Ecto neural progenitor cell (in vitro differentiated cells): ENCODE measurements around the gene ARHGEF39.
"Not testable (repeated sequence)": the region's sequence is repeated elsewhere in the genome, so short reads cannot be mapped to it uniquely, and the experiment has no call there.

Experiments
- DNase-seq: peaks from one replicate; pipeline ENCODE4 v3.0.0-alpha.2; 2018; ENCODE audit warnings: low spot score

ARHGEF39 gene

GRCh38 chr9:35650341-35651158 is 14.4 kb downstream of the ARHGEF39 start, which contains the start of gene SIT1:
TSS of gene SIT1 (minus strand) at chr9:35650931. CDS start at chr9:35650853, 78 bp downstream.
- DNase-seq = no peak

- no peak for DNase-seq
Observed at GRCh38 chr9:35649431-35650340, 15.3 kb downstream of the ARHGEF39 start.

GRCh38 chr9:35646533-35647265 is 18.3 kb downstream of the ARHGEF39 start:
- DNase-seq = peak; percentile 95

DNA sequence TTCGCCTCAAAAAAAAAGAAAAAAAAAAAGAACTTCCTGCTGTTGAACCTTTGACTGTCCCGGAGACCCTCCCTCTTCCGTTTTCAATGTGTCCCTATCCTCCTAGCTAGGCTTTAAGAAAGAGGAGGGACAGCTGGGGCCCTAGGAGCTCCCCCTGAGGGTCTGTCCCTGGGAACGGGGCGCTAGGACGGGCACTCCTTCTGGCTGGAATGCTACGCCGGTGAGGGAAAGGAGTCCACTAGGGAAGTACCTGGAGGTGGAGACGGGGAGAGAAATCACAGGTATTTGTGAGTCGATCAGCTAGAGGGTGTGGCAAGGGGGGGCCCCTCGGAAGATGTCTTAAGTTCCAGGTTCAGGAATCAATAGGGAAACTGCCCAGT is 18.9 kb downstream of the ARHGEF39 start:
- peak; percentile 73 for DNase-seq

- DNase-seq = not testable (repeated sequence)
Observed at GRCh38 chr9:35645736-35646135, 19.3 kb downstream of the ARHGEF39 start.

DNA sequence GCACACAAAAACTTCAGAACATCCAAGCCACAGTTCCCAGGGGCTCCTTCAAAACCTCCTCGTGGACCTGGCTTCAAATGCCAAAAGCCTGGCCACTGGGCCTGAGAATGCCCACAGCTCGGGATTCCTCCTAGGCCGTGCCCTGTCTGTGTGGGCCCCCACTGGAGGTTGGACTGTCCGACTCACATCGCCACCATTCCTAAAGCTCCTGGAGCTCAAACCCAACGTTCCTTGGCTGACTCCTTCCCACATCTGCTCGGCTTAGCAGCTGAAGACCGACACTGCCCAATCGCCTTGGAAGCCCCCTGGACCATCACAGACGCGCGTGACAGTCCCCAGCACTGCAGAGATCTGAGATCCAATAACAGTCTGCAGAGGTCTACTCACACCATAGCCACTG is 21.9 kb downstream of the ARHGEF39 start:
- no peak for DNase-seq

- not testable (repeated sequence) for DNase-seq
Observed at GRCh38 chr9:35641478-35641877, 23.5 kb downstream of the ARHGEF39 start.

DNA sequence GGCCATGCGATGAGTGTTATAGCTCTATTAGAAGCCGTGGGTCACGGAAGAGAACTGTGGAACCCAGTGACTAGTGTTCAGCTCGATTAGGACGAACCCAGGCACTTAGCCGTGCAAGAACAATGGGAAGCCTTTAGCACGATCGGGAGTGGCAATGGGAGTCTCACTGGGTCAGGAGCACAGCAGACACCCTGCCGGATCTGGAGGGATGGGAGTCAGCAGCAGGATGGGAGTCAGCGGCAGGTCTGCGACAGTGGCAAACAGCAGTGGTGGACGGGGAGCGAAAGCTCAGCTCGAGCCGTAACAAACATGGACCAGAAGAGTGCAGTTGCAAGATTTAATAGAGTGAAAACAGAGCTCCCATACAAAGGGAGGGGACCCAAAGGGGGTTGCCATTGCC is 24.6 kb downstream of the ARHGEF39 start:
- DNase-seq = not testable (repeated sequence)

DNA sequence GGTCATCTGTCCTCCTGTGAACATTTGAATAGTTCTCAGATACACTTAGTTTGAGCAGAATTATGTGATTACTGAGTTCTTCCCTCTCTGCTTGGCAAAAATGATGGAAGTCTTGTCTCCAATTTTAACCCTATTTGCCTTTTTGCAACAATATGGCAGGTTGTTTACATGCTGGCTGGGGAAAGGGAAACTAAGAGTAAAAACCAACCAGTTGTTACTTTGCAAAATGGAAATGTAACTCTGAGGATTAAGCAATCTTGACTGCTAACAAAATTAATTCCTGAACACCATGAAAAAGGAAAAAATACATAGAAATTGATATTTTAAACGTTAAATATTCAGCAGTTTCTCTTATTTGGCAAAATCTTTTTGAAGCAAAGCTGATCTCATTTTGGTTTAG is 25.4 kb downstream of the ARHGEF39 start:
- DNase-seq = no peak

DNA sequence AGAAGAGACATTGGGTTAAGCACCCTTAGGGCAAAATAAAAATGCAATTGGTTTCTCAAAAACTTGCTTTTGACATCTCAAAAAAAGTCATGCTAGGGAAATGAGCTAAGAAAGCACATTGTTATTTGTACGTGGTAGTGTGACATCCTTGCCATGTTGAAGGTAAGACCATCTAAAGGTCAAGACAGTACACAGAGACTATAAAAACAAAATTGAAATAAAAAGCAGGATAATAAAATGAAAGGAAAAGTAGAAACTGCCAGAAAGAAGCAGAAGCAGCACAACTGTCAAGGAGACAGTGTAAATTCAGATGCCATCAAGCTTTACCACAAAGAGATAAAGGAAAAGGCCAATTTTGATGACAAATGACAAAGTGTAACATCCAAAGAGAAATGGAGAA is 25.8 kb downstream of the ARHGEF39 start:
- not testable (repeated sequence) for DNase-seq

DNA sequence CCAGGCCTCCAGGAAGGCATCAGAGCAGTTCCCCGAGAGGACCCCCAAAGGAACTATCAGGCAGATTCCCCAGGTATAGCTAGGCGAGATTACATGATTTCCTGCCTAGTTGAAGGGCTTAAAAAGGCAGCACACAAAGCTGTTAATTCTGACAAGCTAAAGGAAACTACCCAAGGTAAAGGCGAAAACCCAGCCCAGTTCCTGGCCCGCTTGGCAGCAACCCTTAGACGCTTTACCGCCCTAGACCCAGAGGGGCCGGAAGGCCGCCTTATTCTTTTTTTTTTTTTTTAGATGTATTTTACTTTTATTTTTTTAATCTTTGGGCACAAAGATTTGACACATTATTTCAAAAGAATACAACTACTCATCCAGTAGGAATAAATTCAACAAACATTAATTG is 26.2 kb downstream of the ARHGEF39 start:
- not testable (repeated sequence) for DNase-seq

- DNase-seq = not testable (repeated sequence)
Observed at GRCh38 chr9:35637427-35637955, 27.5 kb downstream of the ARHGEF39 start.

DNA sequence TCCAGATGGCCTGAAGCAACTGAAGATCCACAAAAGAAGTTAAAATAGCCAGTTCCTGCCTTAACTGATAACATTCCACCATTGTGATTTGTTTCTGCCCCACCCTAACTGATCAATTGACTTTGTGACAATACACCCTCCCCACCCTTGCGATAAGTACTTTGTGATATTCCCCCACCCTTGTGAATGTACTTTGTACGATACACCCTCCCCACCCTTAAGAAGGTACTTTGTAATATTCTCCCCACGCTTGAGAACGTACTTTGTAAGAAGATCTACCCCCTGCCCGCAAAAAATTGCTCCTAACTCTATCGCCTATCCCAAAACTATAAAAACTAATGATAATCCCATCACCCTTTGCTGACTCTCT is 28.1 kb downstream of the ARHGEF39 start:
- not testable (repeated sequence) for DNase-seq

- no peak for DNase-seq
Observed at GRCh38 chr9:35636135-35636876, 28.7 kb downstream of the ARHGEF39 start.

- no peak for DNase-seq
Observed at GRCh38 chr9:35635730-35636129, 29.3 kb downstream of the ARHGEF39 start.

GRCh38 chr9:35629597-35629996 is 35.4 kb downstream of the ARHGEF39 start:
- DNase-seq = no peak

DNA sequence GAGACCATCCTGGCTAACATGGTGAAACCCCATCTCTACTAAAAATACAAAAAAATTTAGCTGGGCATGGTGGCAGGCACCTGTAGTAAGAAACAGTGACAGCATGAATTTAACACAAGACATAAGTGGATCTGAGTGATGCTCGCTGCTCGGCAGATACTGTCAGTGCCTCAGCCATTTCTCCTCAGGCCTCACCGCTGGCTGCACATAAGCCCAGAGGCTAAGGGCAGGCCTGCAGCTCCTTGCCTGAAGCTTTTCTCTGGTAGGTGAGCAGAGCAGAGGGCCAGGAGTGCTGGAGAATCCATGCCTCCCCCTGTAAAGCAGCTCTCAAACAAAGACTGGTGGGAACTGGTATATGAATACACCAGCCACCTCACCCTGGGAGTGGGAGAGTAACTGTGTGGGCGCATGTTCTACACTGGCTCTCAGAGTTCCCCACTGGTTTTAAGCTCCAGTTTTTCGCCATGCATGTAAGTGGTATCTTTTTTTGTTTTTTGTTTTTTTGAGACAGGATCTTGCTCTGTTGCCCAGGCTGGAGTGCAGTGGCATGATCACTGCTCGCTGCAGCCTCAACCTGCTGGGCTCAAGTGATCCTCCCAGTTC is 36.5 kb downstream of the ARHGEF39 start:
- no peak for DNase-seq

DNA sequence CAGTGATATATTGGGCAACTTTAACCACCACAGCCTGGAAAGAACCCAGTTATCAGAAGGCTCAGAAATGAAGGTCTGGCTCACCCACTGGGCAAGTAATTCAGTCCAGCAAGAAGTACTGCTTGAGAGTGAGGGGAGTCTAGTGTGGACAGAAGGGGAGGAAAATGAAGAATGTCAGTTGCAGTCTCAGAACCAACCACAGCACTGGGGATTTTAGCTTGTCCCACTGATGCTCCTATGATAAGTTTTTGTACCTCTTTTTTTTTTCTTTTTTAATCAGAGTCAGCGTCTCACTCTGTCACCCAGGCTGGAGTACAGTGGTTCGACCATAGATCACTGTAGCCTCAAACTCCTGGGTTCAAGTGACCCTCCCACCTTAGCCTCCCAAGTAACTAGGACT is 37.4 kb downstream of the ARHGEF39 start:
- DNase-seq = no peak

DNA sequence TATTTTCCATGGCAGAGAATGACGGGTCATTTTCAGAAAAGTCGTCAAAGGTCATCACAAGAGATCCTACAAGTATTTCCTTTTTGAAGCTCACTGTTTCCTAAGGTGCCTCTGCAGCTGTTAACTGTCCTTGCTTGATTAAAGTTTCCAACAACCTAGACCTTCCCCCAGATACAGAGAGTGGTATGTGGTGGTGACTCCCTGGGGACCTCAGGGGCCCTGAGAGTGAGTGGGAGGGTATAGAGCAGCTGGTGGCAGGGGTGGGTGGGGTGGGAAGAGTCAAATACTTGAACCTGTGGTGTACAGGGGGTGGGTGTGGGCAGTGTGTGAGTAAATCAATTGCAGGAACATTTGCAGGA is 45.2 kb downstream of the ARHGEF39 start:
- DNase-seq = no peak

DNA sequence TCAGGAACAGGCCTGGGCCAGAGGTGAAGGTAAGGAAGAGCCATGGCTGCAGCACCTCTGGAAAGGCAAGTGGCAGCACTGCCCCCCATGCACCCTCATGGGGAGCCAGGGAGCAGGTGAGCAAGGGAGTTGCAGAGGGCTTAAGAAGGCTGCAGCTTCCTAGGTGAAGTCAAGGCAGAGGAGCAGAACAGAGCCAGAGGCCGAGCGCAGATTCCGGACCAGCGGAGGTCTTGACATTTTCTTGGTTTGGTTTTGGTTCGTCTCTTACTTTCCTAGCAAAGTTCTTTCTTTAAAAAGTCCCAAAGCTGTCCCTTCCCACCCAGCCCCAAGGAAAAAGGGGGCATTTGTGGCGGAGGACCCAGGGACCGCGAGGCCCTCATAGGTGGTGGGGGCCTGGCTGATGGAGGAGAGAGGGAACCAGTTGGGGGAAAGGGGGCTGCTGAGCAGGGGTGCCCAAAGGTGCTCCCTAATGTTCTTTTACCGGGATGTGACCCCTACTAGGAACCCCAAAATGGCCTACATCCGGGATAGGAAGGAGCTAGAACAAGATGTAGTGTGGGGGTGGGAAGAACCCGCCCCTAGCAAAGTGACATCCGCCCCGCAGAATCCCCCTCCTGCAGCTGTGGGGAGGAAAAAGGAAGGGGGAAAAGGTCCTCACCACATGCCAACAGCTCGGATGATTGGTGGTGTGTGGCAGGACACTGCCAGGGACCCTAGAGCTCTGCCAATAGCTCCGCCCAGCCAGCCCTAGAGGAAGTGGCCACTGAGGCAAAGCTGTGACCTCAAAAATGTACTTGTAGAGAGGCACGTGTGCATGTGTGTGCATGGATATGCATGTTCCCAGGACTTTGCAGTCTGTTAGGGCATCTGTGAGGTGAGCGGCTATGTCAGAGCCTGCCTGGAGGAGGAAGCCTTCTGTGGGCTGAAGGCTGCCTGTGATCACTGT is 45.9 kb downstream of the ARHGEF39 start:
- DNase-seq = no peak
